Measurements from ENCODE around the gene NPY4R.
"Not testable (repeated sequence)": the region's sequence is repeated elsewhere in the genome, so short reads cannot be mapped to it uniquely, and the experiment has no call there.

The NPY4R gene

GRCh38 chr10:46465765-46466164 is at the start of gene NPY4R:
Gene NPY4R (minus strand): TSS chr10:46465958. CDS start chr10:46462635, 3,323 bp downstream.
- not testable (repeated sequence) for DNase-seq (ENCODE audit: low read depth)

GRCh38 chr10:46515366-46515765 is 49.6 kb upstream of the NPY4R start:
- no peak for DNase-seq (ENCODE audit: low read depth)

DNA sequence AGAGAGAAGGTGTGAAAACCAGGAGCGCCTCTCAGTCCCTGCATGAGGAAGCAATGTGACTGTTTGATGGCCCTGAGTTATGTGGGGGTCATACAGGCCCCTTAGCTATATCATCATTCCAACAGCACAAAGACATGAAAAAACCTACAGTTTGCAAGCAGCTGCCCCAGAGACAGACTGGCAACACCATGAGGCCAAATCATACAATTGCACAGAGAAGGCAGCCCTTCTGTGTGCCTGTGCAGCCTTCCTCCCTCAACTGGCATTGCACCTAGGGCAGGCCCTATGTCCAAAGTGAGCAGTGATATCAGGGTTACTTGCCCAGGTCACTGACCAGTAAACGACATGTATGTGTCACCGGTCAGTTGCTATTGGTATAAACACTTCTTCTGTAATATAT is 49.1 kb upstream of the NPY4R start:
- no peak for DNase-seq (ENCODE audit: low read depth)

DNA sequence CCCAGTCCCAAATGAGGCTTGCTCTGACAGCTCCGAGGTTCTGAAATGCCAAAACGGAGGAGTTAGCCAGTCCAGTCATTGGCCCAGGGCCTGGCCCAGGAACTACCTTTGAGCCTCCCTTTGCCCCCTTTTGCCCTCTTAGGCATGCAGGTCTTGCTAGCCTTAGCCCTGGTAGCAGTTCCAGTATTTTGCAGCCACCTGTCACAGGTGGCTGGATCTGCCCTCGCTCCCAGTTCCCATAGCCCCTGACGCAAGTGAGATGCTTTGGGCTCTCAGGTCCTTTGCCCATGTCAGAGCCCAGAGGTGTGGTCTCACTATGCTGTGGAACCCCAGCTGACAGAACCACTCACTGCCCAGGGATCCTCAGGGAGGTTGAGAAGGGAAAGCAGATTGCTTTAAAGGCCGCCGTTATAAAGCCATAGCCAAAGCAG is 48.7 kb upstream of the NPY4R start:
- DNase-seq (ENCODE audit: low read depth), result no peak

DNA sequence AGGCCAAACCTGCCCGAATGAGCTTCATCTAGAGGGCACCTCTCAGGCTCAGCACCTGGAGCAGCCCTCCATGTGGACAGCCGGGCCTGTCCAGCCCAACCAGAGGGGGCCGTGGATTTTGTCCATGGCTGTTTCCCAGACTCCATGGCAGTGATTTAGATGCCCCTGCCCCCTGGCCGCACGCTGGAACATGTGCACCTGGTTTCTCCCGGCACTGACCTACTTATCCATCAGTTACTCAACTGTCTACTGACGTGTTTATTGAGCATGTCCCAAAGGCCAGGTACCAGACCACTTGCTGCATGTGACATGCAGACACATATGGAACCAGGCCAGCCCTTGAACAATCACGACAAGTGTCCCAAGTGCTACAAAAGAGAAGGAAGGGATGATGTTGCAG is 47.6 kb upstream of the NPY4R start:
- DNase-seq (ENCODE audit: low read depth), result not testable (repeated sequence)

DNA sequence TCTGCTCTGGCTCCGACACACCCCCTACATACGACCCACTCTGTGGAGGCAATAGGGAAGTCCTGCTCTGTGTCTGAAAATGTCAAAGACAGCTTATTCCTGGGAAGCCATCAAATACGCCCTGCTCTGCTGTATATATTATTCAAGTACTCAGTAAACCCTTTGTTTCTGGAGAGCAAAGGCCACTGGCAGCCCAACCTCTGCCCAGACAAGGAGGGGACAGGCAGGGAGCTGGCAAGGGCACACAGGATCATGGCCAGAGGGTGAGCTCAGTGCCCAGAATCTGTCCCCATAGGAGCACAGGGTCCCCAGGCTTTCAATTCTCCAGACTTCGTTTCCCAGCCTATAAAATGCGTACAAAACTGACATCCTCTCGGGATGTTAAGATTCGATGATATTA is 47.0 kb upstream of the NPY4R start:
- DNase-seq (ENCODE audit: low read depth), result not testable (repeated sequence)

GRCh38 chr10:46512002-46512401 is 46.2 kb upstream of the NPY4R start:
- not testable (repeated sequence) for DNase-seq (ENCODE audit: low read depth)

- DNase-seq (ENCODE audit: low read depth), result not testable (repeated sequence)
Measured at GRCh38 chr10:46499990-46500389, 34.2 kb upstream of the NPY4R start.

DNA sequence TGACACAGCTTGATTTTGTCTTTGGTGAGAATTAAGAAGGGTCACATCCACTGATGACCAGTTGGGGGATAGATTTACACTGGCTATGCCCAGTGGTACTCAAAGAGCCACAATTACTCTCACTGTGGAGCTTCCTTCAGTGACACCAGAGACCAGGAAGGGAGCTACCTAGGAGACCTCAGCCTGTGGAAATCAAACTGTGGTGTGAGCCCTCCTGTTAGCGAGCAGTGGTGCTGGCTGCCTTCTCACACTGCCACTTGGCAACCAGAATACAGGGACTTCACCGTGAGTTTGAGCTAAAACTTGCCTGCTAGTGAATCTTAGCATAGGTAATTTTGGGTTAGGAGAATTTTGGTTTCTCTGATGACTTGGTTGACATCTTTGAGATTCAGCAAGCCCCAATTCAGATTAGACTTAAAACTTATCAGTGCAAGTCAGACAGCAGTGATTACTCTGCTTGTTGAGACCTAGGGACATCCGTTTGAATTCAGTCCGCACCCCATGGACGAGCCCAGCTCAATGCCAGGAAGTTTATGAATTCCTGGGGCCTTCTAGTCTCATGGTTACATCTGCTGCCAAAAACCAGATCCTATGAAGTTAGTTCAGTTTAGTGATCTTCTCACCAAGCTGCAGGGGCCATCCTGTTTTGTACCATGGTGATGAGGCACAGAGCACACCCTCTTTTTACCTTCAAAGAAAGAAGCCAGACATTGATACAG is 33.4 kb upstream of the NPY4R start:
- DNase-seq (ENCODE audit: low read depth), result not testable (repeated sequence)

- DNase-seq (ENCODE audit: low read depth), result not testable (repeated sequence)
Measured at GRCh38 chr10:46497878-46498277, 32.1 kb upstream of the NPY4R start.

GRCh38 chr10:46497401-46497800 is 31.6 kb upstream of the NPY4R start:
- not testable (repeated sequence) for DNase-seq (ENCODE audit: low read depth)

DNA sequence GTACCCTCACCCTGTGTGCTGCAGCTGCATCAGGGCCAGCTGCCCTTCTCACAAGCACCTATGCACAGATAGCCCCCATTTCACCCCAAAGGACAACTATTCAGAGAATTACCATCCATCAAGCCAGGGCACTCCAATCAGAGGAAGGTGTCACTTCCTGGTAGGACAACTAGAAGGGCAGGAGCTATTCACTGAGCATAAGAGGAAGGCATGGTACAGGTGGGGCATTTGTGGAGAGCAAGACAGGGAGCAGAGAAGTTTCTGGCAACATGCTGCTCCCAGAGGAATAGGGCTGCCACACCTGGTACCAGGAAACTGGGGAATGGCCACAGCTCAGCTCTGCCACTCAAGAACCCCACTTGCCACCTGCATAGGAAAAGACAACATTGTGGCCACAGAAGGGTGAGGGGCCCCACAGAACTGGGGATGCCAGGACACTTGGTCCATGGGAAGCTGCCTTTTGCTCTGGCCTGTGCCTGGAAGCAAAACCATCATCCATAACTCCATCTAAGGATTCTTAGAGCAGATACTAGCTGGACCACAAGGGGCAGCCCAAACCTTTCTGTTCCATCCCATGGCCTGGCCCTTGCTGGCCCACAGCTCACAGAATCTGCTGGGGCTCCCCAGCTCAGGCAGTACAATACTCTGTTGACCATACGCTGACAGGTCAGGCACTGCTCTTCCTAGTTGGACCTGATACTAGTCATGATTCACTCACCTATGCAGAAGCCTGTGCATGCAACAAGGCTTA is 25.8 kb upstream of the NPY4R start:
- DNase-seq (ENCODE audit: low read depth), result not testable (repeated sequence)

DNA sequence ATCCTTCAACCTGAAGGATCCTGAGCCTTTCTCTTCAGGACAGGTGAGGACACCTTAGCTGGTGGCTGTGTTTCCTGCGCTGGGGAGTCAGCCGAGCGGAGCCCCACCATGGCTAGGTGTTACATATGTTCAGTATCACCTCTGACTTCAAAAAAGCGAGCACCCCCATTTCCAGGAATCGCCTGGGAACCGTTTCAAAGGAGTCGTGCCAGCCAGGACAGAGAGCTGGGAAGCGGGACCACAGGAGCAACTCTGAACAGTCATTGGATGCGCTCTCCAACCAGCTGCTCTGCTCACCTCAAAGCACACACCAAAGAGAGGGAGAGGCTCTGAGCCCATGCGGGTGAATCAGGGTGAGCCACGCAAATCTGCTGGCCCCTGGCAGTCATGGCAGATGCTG is 24.5 kb upstream of the NPY4R start:
- not testable (repeated sequence) for DNase-seq (ENCODE audit: low read depth)

- not testable (repeated sequence) for DNase-seq (ENCODE audit: low read depth)
Measured at GRCh38 chr10:46486459-46486858, 20.7 kb upstream of the NPY4R start.

GRCh38 chr10:46474746-46475320 is 9.1 kb upstream of the NPY4R start:
- not testable (repeated sequence) for DNase-seq (ENCODE audit: low read depth)

DNA sequence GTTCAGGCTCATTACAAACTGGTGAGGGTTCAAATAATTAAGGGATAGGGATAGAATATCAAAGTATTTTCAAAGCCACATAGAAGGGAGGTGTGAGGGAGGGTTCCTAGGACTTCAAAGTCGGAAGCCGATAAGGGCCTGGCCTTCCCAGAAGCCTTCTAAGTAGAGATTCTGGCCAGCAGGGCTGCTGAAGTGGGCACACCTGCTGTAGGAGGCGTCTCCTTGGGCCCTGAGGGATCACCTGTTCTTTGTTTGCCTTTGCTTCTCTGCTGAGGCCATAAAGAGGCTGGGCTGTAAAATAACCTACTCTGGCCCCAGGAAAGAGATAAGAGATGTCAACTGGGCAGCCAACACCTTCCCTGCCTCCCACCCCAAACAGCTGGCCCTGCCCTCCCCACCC is 8.0 kb upstream of the NPY4R start:
- DNase-seq (ENCODE audit: low read depth), result not testable (repeated sequence)

DNA sequence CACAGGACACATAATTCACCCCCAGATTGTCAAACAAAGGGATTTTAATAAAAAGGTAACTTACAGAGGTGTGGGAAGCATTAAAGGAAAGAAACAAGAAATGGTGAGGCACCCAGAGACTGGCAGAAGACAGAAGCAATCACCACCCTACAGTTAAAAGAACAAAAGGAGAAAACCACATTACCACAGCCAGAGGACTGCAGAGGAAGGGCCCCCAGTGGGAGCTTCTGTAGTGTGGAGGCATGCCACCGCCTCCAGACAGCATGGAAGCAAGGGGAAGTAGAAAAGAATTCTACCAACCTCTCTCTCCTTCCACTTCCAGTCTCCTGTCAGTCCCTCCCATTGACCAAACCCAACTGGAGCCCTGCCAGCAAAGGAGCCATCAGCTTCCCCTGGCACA is 4.4 kb upstream of the NPY4R start:
- not testable (repeated sequence) for DNase-seq (ENCODE audit: low read depth)

DNA sequence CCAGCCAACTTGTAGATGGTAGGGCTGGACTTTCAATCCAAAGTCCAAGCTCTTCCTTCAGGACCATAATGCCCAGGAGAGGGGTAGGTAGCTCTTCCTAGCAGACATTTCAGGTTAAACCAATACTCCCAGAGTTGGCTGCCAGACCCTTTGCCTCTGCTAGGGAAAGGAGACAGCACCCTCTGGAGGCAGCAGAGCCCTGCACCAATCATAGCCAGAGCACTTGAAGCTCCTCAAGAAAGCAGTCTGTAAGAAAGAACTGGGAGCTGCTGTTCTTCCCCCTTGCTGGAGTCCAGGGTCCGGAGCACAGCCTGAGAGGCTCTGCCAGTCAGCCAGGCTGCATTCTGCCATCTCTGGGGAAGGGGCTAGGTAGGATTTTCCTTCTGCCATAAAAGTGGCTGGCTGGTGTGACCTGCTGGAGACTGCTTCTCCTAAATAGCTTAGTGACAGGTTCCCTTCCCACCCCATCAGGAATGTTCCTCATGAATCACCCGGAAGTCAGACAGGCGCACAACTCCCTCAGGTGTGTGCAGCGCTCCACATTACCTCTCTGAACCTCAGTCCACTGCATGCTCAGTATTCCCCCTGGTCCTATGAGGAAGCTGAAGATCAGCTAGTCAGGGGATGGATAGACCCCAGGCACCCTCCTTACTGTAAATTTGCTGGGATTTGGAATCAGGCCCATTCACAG is 2.5 kb upstream of the NPY4R start:
- not testable (repeated sequence) for DNase-seq (ENCODE audit: low read depth)

DNA sequence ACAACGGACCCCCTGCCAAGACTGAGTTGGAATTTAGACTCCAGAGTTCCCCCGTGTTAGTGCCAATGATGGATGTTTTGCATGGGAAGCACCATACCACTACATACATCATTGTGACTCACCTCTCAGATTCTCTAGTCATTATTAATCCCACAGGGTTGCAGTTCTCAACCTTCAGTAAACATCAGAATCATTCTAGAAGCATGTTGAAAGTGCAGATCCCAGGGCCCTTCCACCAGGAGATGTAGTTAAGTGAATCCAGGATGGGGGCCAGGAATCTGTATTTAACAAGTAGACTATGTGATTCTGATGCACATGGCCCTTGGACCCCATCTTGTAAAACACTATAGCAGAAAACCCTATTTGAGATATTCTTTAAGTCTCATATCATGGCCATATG is 2.1 kb downstream of the NPY4R start:
- DNase-seq (ENCODE audit: low read depth), result not testable (repeated sequence)

DNA sequence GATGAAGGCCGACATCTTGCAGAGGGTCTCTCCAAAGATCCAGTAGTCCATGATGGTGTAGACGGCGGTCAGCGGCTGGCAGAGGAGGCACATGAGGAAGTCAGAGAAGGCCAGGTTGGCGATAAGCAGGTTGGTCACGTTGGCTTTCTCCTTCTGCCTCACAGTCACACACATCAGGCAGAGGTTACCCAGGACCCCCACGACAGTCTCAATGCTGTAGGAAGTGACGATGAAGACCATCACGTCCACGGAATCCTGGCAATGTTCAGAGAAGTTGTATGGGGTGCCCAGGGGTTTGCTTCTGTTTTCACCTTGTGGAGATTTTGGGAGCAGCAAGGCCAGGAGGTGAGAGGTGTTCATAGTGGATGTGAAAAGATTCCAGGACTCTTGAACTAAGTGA is 3.5 kb downstream of the NPY4R start:
- not testable (repeated sequence) for DNase-seq (ENCODE audit: low read depth)

GRCh38 chr10:46459579-46459978 is 6.2 kb downstream of the NPY4R start:
- not testable (repeated sequence) for DNase-seq (ENCODE audit: low read depth)

- DNase-seq (ENCODE audit: low read depth), result not testable (repeated sequence)
Measured at GRCh38 chr10:46457071-46457470, 8.7 kb downstream of the NPY4R start.
